H9 (cell line): ENCODE results near the gene FRAT1. TPM values are rescaled to one million over a fixed set of nuclear protein-coding genes. Genes with fewer than 3 reads are reported as not detected.
A peak's percentile ranks its signal among the peaks of the same experiment; 100 is the strongest.

Source experiments
- DNase-seq: peaks from one replicate; pipeline ENCODE4 v3.0.0-alpha.2; 2017
- H2AFZ ChIP-seq: one replicate; pipeline ENCODE4 v1.6.1; 2013; ENCODE audit warnings: mild to moderate bottlenecking, low read length, control low read depth, moderate library complexity
- H2AK5ac ChIP-seq: 2 replicates; pipeline ENCODE4 v1.6.1; 2013; ENCODE audit warnings: low read length, control low read depth, mixed read lengths; ENCODE audit not compliant: insufficient read length
- H2BK120ac ChIP-seq: one replicate; pipeline ENCODE4 v1.6.1; 2013; ENCODE audit warnings: low read depth, mild to moderate bottlenecking, low read length, control low read depth, inconsistent platforms; ENCODE audit not compliant: poor library complexity, severe bottlenecking
- H2BK12ac ChIP-seq: 2 replicates; pipeline ENCODE4 v1.6.1; 2013; ENCODE audit warnings: low read length, control low read depth, mixed read lengths, low read depth; ENCODE audit not compliant: insufficient read length
- H2BK15ac ChIP-seq: 2 replicates; pipeline ENCODE4 v1.6.1; 2013; ENCODE audit warnings: low read depth, low read length, control low read depth
- H2BK20ac ChIP-seq: one replicate; pipeline ENCODE4 v1.6.1; 2013; ENCODE audit warnings: low read depth, mild to moderate bottlenecking, low read length, control low read depth, inconsistent platforms; ENCODE audit not compliant: poor library complexity, severe bottlenecking
- H2BK5ac ChIP-seq: 2 replicates; pipeline ENCODE4 v1.6.1; 2013; ENCODE audit warnings: low read length, control low read depth, mixed read lengths; ENCODE audit not compliant: insufficient read length
- H3K14ac ChIP-seq: 2 replicates; pipeline ENCODE4 v1.6.1; 2013; ENCODE audit warnings: low read length, control low read depth; ENCODE audit not compliant: insufficient read depth
- H3K18ac ChIP-seq: 2 replicates; pipeline ENCODE4 v1.6.1; 2013; ENCODE audit warnings: low read depth, mild to moderate bottlenecking, mixed read lengths, low read length, control low read depth; ENCODE audit not compliant: insufficient read length
- H3K23ac ChIP-seq: 2 replicates; pipeline ENCODE4 v1.6.1; 2013; ENCODE audit warnings: low read length, control low read depth, mixed read lengths, low read depth; ENCODE audit not compliant: insufficient read length
- H3K23me2 ChIP-seq: 2 replicates; pipeline ENCODE4 v1.6.1; 2013; ENCODE audit warnings: low read depth, mild to moderate bottlenecking, mixed read lengths, low read length, control low read depth; ENCODE audit not compliant: insufficient read length, poor library complexity, severe bottlenecking
- H3K27ac ChIP-seq: 2 replicates; pipeline ENCODE4 v1.5.1; 2013; ENCODE audit warnings: low read length, control low read depth, mixed read lengths, low read depth; ENCODE audit not compliant: insufficient read length
- H3K27me3 ChIP-seq: 2 replicates; pipeline ENCODE4 v1.6.1; 2013; ENCODE audit warnings: low read length, control low read depth, inconsistent platforms; ENCODE audit not compliant: insufficient read depth
- H3K4ac ChIP-seq: 2 replicates; pipeline ENCODE4 v1.6.1; 2013; ENCODE audit warnings: low read depth, mild to moderate bottlenecking, control low read depth, inconsistent platforms, low read length, moderate library complexity
- H3K4me1 ChIP-seq: 2 replicates; pipeline ENCODE4 v1.6.1; 2013; ENCODE audit warnings: low read length, control low read depth, inconsistent platforms; ENCODE audit not compliant: insufficient read depth
- H3K4me2 ChIP-seq: 2 replicates; pipeline ENCODE4 v1.6.1; 2013; ENCODE audit warnings: low read length, control low read depth, mixed read lengths; ENCODE audit not compliant: insufficient read length, insufficient read depth
- H3K56ac ChIP-seq: 2 replicates; pipeline ENCODE4 v1.6.1; 2013; ENCODE audit warnings: low read depth, mild to moderate bottlenecking, mixed read lengths, low read length, control low read depth; ENCODE audit not compliant: insufficient read length
- H3K79me1 ChIP-seq: 2 replicates; pipeline ENCODE4 v1.6.1; 2013; ENCODE audit warnings: low read depth, mild to moderate bottlenecking, moderate library complexity, low read length, control low read depth, inconsistent platforms; ENCODE audit not compliant: insufficient read depth, poor library complexity, severe bottlenecking
- H3K79me2 ChIP-seq: 2 replicates; pipeline ENCODE4 v1.6.1; 2013; ENCODE audit warnings: low read length, control low read depth, inconsistent platforms; ENCODE audit not compliant: insufficient read depth
- H3K9ac ChIP-seq: 2 replicates; pipeline ENCODE4 v1.6.1; 2013; ENCODE audit warnings: low read length, control low read depth, mixed read lengths; ENCODE audit not compliant: insufficient read length; ENCODE audit errors: extremely low read depth
- H3K9me3 ChIP-seq: one replicate; pipeline ENCODE4 v1.6.1; 2013; ENCODE audit warnings: low read depth, low read length, inconsistent platforms; ENCODE audit not compliant: control insufficient read depth
- H3T11ph ChIP-seq: one replicate; pipeline ENCODE4 v1.6.1; 2013; ENCODE audit warnings: mild to moderate bottlenecking, low read length, control low read depth, inconsistent platforms
- H4K20me1 ChIP-seq: one replicate; pipeline ENCODE4 v1.6.1; 2013; ENCODE audit not compliant: control insufficient read depth, insufficient read length, insufficient read depth
- H4K5ac ChIP-seq: 2 replicates; pipeline ENCODE4 v1.6.1; 2013; ENCODE audit warnings: low read depth, mild to moderate bottlenecking, mixed read lengths, low read length, control low read depth; ENCODE audit not compliant: insufficient read length
- H4K8ac ChIP-seq: replicated peaks from 2 replicates; pipeline ENCODE4 v1.6.1; 2013; ENCODE audit warnings: low read length, control low read depth, mixed read lengths, low read depth; ENCODE audit not compliant: insufficient read length
- H4K91ac ChIP-seq: 2 replicates; pipeline ENCODE4 v1.6.1; 2013; ENCODE audit warnings: low read depth, mild to moderate bottlenecking, moderate library complexity, mixed read lengths, low read length, control low read depth; ENCODE audit not compliant: insufficient read length
- H3K27ac Mint-ChIP-seq, 3 experiments: 2 replicates in 2 of 3; 3 replicates in 1 of 3; pipeline ENCODE4 v1.8.0; 2020 to 2021; ENCODE audit warnings: mixed read lengths in 3 of 3, mild to moderate bottlenecking in 1 of 3, moderate library complexity in 1 of 3
- H3K27me3 Mint-ChIP-seq: 2 replicates; pipeline ENCODE4 v1.8.0; 2021; ENCODE audit warnings: low read depth, mild to moderate bottlenecking, moderate library complexity, mixed read lengths
- H3K36me3 Mint-ChIP-seq, 3 experiments: 2 replicates in 2 of 3; 3 replicates in 1 of 3; pipeline ENCODE4 v1.8.0; 2020 to 2021; ENCODE audit warnings: low read depth in 3 of 3, mixed read lengths in 3 of 3; ENCODE audit not compliant: insufficient read depth in 1 of 3
- H3K4me1 Mint-ChIP-seq, 2 experiments: 2 replicates each; pipeline ENCODE4 v1.8.0; 2020; ENCODE audit warnings: mixed read lengths in 2 of 2
- H3K4me3 Mint-ChIP-seq, 2 experiments: 2 replicates in 1 of 2; 3 replicates in 1 of 2; pipeline ENCODE4 v1.8.0; 2020 to 2021; ENCODE audit warnings: mild to moderate bottlenecking in 2 of 2, mixed read lengths in 2 of 2, moderate library complexity in 1 of 2
- H3K9me3 Mint-ChIP-seq, 2 experiments: 2 replicates in 1 of 2; 3 replicates in 1 of 2; pipeline ENCODE4 v1.8.0; 2020; ENCODE audit warnings: mild to moderate bottlenecking in 2 of 2, mixed read lengths in 2 of 2, moderate library complexity in 1 of 2
- WGBS: extraction: QIAGEN DNeasy Blood & Tissue Kit; methylation state at CpG from one replicate; pipeline ENCODE4 v1.1.7; 2013; ENCODE audit warnings: missing lambda C conversion rate, low lambda C conversion rate, mixed read lengths; ENCODE audit not compliant: insufficient read length; ENCODE audit errors: extremely low coverage; 5-methylcytosine and 5-hydroxymethylcytosine counted together
- total RNA-seq: library from RNA; stranded (reverse); gene quantifications from 2 replicates; pipeline ENCODE4 v1.2.1, GENCODE V29; 2021
- TF ChIP-seq, protein P1 (sequence below): fragments of 200-600 bp; sonication (generic); conservative IDR thresholded peaks from 3 replicates; pipeline ENCODE4 v1.8.0; 2021; ENCODE audit warnings: antibody characterized with exemption, mild to moderate bottlenecking

FRAT1 gene
- total RNA-seq, 1 experiment from 2014 or later: 7.3 TPM

DNA sequence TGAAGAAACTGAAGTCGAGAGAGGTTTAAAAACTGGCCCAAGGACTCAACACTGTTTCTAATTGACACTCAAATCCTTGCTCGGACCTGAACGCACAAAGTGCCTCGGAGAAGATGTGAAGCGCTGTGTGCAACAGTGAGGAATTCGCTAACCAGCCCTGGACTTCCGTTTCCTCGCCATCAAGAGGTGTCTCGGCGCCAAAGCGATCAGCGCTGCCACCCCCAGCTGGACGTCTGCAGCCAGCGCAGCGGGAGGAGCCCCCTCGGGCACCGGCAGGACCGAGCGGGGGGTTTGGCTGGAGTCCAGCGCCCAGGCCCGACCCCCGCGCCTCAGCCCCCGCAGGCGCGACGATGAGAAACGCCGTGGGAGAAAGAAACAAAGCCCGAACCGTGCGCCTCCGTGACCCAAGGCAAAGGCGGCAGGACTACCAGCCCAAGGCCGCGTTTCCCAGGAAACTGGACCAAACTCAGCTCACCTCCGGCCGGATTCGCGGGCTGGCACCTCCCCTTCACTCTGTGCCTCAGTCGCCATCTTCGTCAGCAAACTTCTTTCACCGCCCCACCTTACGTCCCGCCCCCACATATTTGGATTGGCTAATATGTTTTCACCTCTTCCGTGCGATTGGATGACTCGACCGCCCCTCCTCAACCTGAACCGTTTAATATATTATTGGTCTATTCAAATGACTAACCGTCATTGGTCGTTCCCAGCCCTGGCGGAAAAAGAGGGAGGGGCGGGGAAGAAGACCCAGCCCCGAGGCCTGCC, 26.8 kb upstream of the FRAT1 start, which contains the start of gene ARHGAP19:
ARHGAP19 (minus strand) TSS at position 541 of the 765 bp plus-strand sequence; CDS start at position 531, 10 bp downstream.
- Histone ChIP-seq H2BK5ac (no peak within 1 kb of the TSS), H3K56ac (no peak within 1 kb of the TSS), H3K4ac (no peak within 1 kb of the TSS), H3K27me3 (no peaks in the 10 kb centered on the region), H3K23me2 (no peaks in the 10 kb centered on the region), H3K4me2 (peak within 1 kb of the TSS; percentile 69), H2BK12ac (no peak within 1 kb of the TSS), H2AK5ac (no peak within 1 kb of the TSS), H4K91ac (no peak within 1 kb of the TSS), H2AFZ (no peak within 1 kb of the TSS), H3K4me1 (no peaks in the 10 kb centered on the region), H3K18ac (peak within 1 kb of the TSS; percentile 72), H4K8ac (no peak within 1 kb of the TSS), H4K5ac (no peak within 1 kb of the TSS), H3K79me1 (no peaks in the 10 kb centered on the region), H3K9me3 (no peaks in the 10 kb centered on the region), H3K79me2 (no peaks in the 10 kb centered on the region), H4K20me1 (no peaks in the 10 kb centered on the region), H2BK120ac (no peak within 1 kb of the TSS), H2BK20ac (no peak within 1 kb of the TSS), H3K23ac (no peak within 1 kb of the TSS), H2BK15ac (no peak within 1 kb of the TSS), H3K9ac (peak within 1 kb of the TSS; percentile 46), H3K27ac (peak within 1 kb of the TSS; percentile 32), H3T11ph (no peak within 1 kb of the TSS), H3K14ac (peak within 1 kb of the TSS; percentile 79; the same call in 1 of the 2 replicates)
- peak within 1 kb of the TSS; percentile 81 to 91 for H3K4me3 Mint-ChIP-seq
- H3K27ac Mint-ChIP-seq: peak within 1 kb of the TSS; percentile 88 to 96 (median 93)
- no CpG with 5 or more reads among the region's 55 CpGs for WGBS
- TF ChIP-seq, protein P1, sequence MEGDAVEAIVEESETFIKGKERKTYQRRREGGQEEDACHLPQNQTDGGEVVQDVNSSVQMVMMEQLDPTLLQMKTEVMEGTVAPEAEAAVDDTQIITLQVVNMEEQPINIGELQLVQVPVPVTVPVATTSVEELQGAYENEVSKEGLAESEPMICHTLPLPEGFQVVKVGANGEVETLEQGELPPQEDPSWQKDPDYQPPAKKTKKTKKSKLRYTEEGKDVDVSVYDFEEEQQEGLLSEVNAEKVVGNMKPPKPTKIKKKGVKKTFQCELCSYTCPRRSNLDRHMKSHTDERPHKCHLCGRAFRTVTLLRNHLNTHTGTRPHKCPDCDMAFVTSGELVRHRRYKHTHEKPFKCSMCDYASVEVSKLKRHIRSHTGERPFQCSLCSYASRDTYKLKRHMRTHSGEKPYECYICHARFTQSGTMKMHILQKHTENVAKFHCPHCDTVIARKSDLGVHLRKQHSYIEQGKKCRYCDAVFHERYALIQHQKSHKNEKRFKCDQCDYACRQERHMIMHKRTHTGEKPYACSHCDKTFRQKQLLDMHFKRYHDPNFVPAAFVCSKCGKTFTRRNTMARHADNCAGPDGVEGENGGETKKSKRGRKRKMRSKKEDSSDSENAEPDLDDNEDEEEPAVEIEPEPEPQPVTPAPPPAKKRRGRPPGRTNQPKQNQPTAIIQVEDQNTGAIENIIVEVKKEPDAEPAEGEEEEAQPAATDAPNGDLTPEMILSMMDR: no peak
- peaks cover 18 to 20% of the 10 kb centered on the region in 2 experiments for H3K4me1 Mint-ChIP-seq
- peaks cover 9 to 28% (median 9%) of the 10 kb centered on the region in 3 experiments for H3K36me3 Mint-ChIP-seq
- no peaks in the 10 kb centered on the region; a peak in 1 of 5 replicates for H3K9me3 Mint-ChIP-seq
- no peaks in the 10 kb centered on the region for H3K27me3 Mint-ChIP-seq
- peak; percentile 98 for DNase-seq
